SW480 (cell line): ENCODE data around the gene KIAA0513.
A peak's percentile ranks its signal among the peaks of the same experiment; 100 is the strongest.
"Not testable (repeated sequence)": the region's sequence is repeated elsewhere in the genome, so short reads cannot be mapped to it uniquely, and the experiment has no call there.

Experiments
- DNase-seq: peaks from one replicate; pipeline ENCODE4 v3.0.0-alpha.2; 2016; ENCODE audit warnings: low spot score

KIAA0513 gene

GRCh38 chr16:85029981-85030401, 2.4 kb downstream of the KIAA0513 start:
- no peak for DNase-seq

GRCh38 chr16:85031451-85031850, 3.9 kb downstream of the KIAA0513 start:
- DNase-seq: no peak

- not testable (repeated sequence) for DNase-seq
Measured at GRCh38 chr16:85032187-85032586, 4.6 kb downstream of the KIAA0513 start.

GRCh38 chr16:85033171-85033570, 5.6 kb downstream of the KIAA0513 start:
- no peak for DNase-seq

GRCh38 chr16:85034591-85035433, 7.2 kb downstream of the KIAA0513 start:
- DNase-seq: no peak

- DNase-seq: no peak
Measured at GRCh38 chr16:85036236-85037049, 8.8 kb downstream of the KIAA0513 start.

- peak; percentile 39 for DNase-seq
Measured at GRCh38 chr16:85037050-85037410, 9.4 kb downstream of the KIAA0513 start.

- DNase-seq: no peak
Measured at GRCh38 chr16:85037721-85038120, 10.1 kb downstream of the KIAA0513 start.

- no peak for DNase-seq
Measured at GRCh38 chr16:85040685-85041084, 13.1 kb downstream of the KIAA0513 start.

- no peak for DNase-seq
Measured at GRCh38 chr16:85041219-85042166, 13.9 kb downstream of the KIAA0513 start.

- no peak for DNase-seq
Measured at GRCh38 chr16:85042167-85042526, 14.6 kb downstream of the KIAA0513 start.

GRCh38 chr16:85042606-85043005, 15.0 kb downstream of the KIAA0513 start:
- DNase-seq: no peak

- no peak for DNase-seq
Measured at GRCh38 chr16:85045077-85045476, 17.5 kb downstream of the KIAA0513 start.

GRCh38 chr16:85045641-85046471, 18.3 kb downstream of the KIAA0513 start:
- DNase-seq: no peak

- no peak for DNase-seq
Measured at GRCh38 chr16:85046472-85046916, 18.9 kb downstream of the KIAA0513 start.

GRCh38 chr16:85046931-85047866, 19.6 kb downstream of the KIAA0513 start:
- no peak for DNase-seq

GRCh38 chr16:85047867-85048455, 20.4 kb downstream of the KIAA0513 start:
- DNase-seq: no peak

GRCh38 chr16:85048921-85049562, 21.4 kb downstream of the KIAA0513 start:
- DNase-seq: no peak

- no peak for DNase-seq
Measured at GRCh38 chr16:85049706-85050305, 22.2 kb downstream of the KIAA0513 start.
